Uterus (tissue), 2 donors: ENCODE data around the gene TMEM167B.

Source experiments
- POLR2A ChIP-seq, 2 donors: fragments of 450-650 bp; IDR thresholded peaks; one replicate each; pipeline ENCODE4 v1.6.1; 2016; ENCODE audit warnings: antibody characterized with exemption in 2 of 2, mild to moderate bottlenecking in 1 of 2, moderate library complexity in 1 of 2
- TF ChIP-seq, protein P1 (sequence below), 4 experiments: fragments of 200-600 bp in 2 of 4; fragments of 450-650 bp in 2 of 4; sonication (generic) in 2 of 4; IDR thresholded peaks; one replicate each; pipeline ENCODE4 v1.5.1; 2016 to 2019; ENCODE audit warnings: antibody characterized with exemption in 4 of 4, mild to moderate bottlenecking in 2 of 4, moderate library complexity in 1 of 4

DNA sequence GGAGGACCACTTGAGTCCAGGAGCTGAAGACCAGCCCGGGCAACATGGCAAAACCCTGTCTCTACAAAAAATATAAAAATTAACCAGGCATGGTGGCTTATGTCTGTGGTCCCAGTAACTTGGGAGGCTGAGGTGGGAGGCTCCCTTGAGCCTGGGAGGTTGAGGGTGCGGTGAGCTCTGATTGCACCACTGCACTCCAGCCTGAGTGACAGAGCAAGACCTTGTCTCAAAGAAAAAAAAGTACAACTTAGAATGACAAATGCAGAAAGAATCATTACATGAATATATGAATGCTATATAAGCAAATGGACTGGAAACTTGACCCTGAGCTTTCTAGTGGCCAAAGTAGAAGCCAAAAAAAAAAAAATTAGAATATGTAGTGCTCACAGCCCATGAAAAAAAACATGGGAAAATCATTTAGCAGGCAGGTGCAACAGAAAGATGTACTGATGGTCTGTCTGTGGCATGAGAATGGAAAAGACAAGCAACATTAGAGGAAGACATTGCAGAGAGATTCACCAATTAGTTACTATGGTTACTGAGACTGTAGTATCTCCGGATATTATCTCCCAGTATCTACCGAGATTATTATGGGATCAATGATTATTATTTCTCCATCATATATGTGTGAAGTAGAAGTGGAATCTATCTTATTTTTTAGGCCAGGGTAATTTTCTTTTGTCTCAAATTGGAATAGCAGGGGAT, 42.6 kb downstream of the TMEM167B start:
- TF ChIP-seq, protein P1, sequence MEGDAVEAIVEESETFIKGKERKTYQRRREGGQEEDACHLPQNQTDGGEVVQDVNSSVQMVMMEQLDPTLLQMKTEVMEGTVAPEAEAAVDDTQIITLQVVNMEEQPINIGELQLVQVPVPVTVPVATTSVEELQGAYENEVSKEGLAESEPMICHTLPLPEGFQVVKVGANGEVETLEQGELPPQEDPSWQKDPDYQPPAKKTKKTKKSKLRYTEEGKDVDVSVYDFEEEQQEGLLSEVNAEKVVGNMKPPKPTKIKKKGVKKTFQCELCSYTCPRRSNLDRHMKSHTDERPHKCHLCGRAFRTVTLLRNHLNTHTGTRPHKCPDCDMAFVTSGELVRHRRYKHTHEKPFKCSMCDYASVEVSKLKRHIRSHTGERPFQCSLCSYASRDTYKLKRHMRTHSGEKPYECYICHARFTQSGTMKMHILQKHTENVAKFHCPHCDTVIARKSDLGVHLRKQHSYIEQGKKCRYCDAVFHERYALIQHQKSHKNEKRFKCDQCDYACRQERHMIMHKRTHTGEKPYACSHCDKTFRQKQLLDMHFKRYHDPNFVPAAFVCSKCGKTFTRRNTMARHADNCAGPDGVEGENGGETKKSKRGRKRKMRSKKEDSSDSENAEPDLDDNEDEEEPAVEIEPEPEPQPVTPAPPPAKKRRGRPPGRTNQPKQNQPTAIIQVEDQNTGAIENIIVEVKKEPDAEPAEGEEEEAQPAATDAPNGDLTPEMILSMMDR (IDR thresholded peaks at IDR 0.05) = no peak
- no peak for TF ChIP-seq POLR2A (IDR thresholded peaks at IDR 0.05)
